Hematopoietic multipotent progenitor cell treated with erythropoietin and hydrocortisone succinate and interleukin-3 and kit ligand, for 4 days (in vitro differentiated cells): ENCODE data around the gene EPHB3.
"Not testable (repeated sequence)": the region's sequence is repeated elsewhere in the genome, so short reads cannot be mapped to it uniquely, and the experiment has no call there.

Source experiments
- DNase-seq: peaks from one replicate; pipeline ENCODE4 v3.0.0-alpha.2; 2015

EPHB3 gene

GRCh38 chr3:184601576-184602371, 40.2 kb downstream of the EPHB3 start:
- DNase-seq, result no peak

GRCh38 chr3:184602372-184603150, 41.0 kb downstream of the EPHB3 start:
- DNase-seq, result no peak

- DNase-seq, result peak; percentile 11
Observed at GRCh38 chr3:184603151-184604030, 41.8 kb downstream of the EPHB3 start.

- DNase-seq, result peak; percentile 8
Observed at GRCh38 chr3:184604039-184604601, 42.5 kb downstream of the EPHB3 start.

GRCh38 chr3:184604615-184605290, 43.2 kb downstream of the EPHB3 start:
- peak; percentile 11 for DNase-seq

- DNase-seq, result peak; percentile 22
Observed at GRCh38 chr3:184608209-184608608, 46.6 kb downstream of the EPHB3 start.

GRCh38 chr3:184609476-184610244, 48.1 kb downstream of the EPHB3 start:
- DNase-seq, result no peak

- DNase-seq, result no peak
Observed at GRCh38 chr3:184610245-184610871, 48.8 kb downstream of the EPHB3 start.

- no peak for DNase-seq
Observed at GRCh38 chr3:184611607-184612281, 50.2 kb downstream of the EPHB3 start.

- DNase-seq, result no peak
Observed at GRCh38 chr3:184615396-184615795, 53.8 kb downstream of the EPHB3 start.

- no peak for DNase-seq
Observed at GRCh38 chr3:184616436-184616835, 54.9 kb downstream of the EPHB3 start.

- DNase-seq, result not testable (repeated sequence)
Observed at GRCh38 chr3:184617306-184617705, 55.7 kb downstream of the EPHB3 start.

GRCh38 chr3:184618811-184619210, 57.2 kb downstream of the EPHB3 start:
- DNase-seq, result no peak

- DNase-seq, result peak; percentile 18
Observed at GRCh38 chr3:184619369-184619768, 57.8 kb downstream of the EPHB3 start.

GRCh38 chr3:184619787-184620430, 58.3 kb downstream of the EPHB3 start:
- DNase-seq, result no peak

- DNase-seq, result no peak
Observed at GRCh38 chr3:184620475-184621119, 59.0 kb downstream of the EPHB3 start.

- not testable (repeated sequence) for DNase-seq
Observed at GRCh38 chr3:184622156-184622555, 60.6 kb downstream of the EPHB3 start.

GRCh38 chr3:184626923-184627322, 65.3 kb downstream of the EPHB3 start:
- no peak for DNase-seq

- no peak for DNase-seq
Observed at GRCh38 chr3:184629555-184630160, 68.1 kb downstream of the EPHB3 start.
